ENCODE measurements around the gene RASSF8. TPM values are rescaled to one million over a fixed set of nuclear protein-coding genes. Genes with fewer than 3 reads are reported as not detected.

RASSF8 gene
- total RNA-seq, 1 experiment from 2014 or later, result 9.2 TPM

- Histone ChIP-seq H2AFZ (ENCODE audit: low read depth, low read length, poor library complexity, severe bottlenecking) (no peak overlapping the region), H3K27me3 (ENCODE audit: insufficient read depth, low read length) (no peaks in the 10 kb centered on the region), H3K4me2 (ENCODE audit: low read length) (no peak overlapping the region), H3K9me2 (ENCODE audit: insufficient read depth) (no peaks in the 10 kb centered on the region), H4K20me1 (ENCODE audit: insufficient read depth) (no peaks in the 10 kb centered on the region), H3K27ac (ENCODE audit: low read depth, low read length) (no peak overlapping the region), H3K4me3 (replicated peaks in 1 of 2; ENCODE audit: low read depth in 1 of 2, low read length in 2 of 2) (no peak overlapping the region), H3K4me1 (ENCODE audit: control insufficient read depth in 1 of 2, insufficient read depth in 2 of 2, low read length in 2 of 2) (peaks cover 7 to 15% of the 10 kb centered on the region in 2 experiments), H3K9me3 (ENCODE audit: control insufficient read depth in 1 of 2, insufficient read depth in 1 of 2, low read depth in 1 of 2, low read length in 2 of 2) (no peaks in the 10 kb centered on the region), H3K36me3 (ENCODE audit: control insufficient read depth in 1 of 2, insufficient read depth in 2 of 2, low read length in 2 of 2) (no peaks in the 10 kb centered on the region), H3K9ac (ENCODE audit: low read length) (no peak overlapping the region), H3K79me2 (ENCODE audit: insufficient read depth, low read length) (no peaks in the 10 kb centered on the region)
- DNase-seq (ENCODE audit: low read depth, low spot score), result no peak
- CTCF ChIA-PET, result interaction anchor here (2.3 to 2.4 kb wide), 2 partner anchors 429 to 606 kb away, joined by 5 to 15 read pairs; no protein-coding TSS in a partner anchor
- intact Hi-C loops (cut with micrococcal nuclease), result loop anchor here (2.0 kb wide), 2 partner anchors 307 to 605 kb away; no protein-coding TSS in a partner anchor
- ATAC-seq, result no peak
- no TSS peak for BruUV-seq (replicated peaks)
- TF ChIP-seq YY1 (IDR thresholded peaks at IDR 0.05; ENCODE audit: extremely low read depth, insufficient replicate concordance, low read depth, low read length) (no peak), RAD21 (IDR thresholded peaks at IDR 0.05; ENCODE audit: low read depth) (no peak), EGR1 (IDR thresholded peaks at IDR 0.05; ENCODE audit: low read depth) (no peak), EZH2phosphoT487 (IDR thresholded peaks at IDR 0.05; ENCODE audit: borderline replicate concordance) (no peak)
- TF ChIP-seq, protein P1, sequence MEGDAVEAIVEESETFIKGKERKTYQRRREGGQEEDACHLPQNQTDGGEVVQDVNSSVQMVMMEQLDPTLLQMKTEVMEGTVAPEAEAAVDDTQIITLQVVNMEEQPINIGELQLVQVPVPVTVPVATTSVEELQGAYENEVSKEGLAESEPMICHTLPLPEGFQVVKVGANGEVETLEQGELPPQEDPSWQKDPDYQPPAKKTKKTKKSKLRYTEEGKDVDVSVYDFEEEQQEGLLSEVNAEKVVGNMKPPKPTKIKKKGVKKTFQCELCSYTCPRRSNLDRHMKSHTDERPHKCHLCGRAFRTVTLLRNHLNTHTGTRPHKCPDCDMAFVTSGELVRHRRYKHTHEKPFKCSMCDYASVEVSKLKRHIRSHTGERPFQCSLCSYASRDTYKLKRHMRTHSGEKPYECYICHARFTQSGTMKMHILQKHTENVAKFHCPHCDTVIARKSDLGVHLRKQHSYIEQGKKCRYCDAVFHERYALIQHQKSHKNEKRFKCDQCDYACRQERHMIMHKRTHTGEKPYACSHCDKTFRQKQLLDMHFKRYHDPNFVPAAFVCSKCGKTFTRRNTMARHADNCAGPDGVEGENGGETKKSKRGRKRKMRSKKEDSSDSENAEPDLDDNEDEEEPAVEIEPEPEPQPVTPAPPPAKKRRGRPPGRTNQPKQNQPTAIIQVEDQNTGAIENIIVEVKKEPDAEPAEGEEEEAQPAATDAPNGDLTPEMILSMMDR (IDR thresholded peaks at IDR 0.05 in 2 of 3, conservative IDR thresholded peaks at IDR 0.05 in 1 of 3; ENCODE audit: borderline replicate concordance in 1 of 3, insufficient read depth in 1 of 3, low read depth in 2 of 3, low read length in 2 of 3), result no peak
- RAD21 ChIA-PET (ENCODE audit: low non-redundant PET in 1 of 2, low total read pairs in 2 of 2, uncharacterized antibody in 2 of 2, unreplicated experiment in 2 of 2), result no interaction called here
- POLR2A ChIA-PET, result no interaction called here
These were observed 137.6 kb downstream of the RASSF8 start for GRCh38 chr12:26096036-26096435.

Measured in HCT116 (cell line).